ENCODE measurements around the gene BCKDHB.
"Not testable (repeated sequence)": the region's sequence is repeated elsewhere in the genome, so short reads cannot be mapped to it uniquely, and the experiment has no call there.

Gene BCKDHB

GRCh38 chr6:80106418-80107235 is at the start of gene BCKDHB:
Gene BCKDHB (plus strand): TSS chr6:80106671. CDS start chr6:80106694, 23 bp downstream.
- DNase-seq = peak; percentile 96

- DNase-seq = no peak
Observed at GRCh38 chr6:80060774-80061173, 45.7 kb upstream of the BCKDHB start.

- DNase-seq = not testable (repeated sequence)
Observed at GRCh38 chr6:80068146-80068545, 38.3 kb upstream of the BCKDHB start.

GRCh38 chr6:80070431-80070830 is 36.0 kb upstream of the BCKDHB start:
- DNase-seq = not testable (repeated sequence)

GRCh38 chr6:80077067-80077466 is 29.4 kb upstream of the BCKDHB start:
- no peak for DNase-seq

- DNase-seq = no peak
Observed at GRCh38 chr6:80088637-80089036, 17.8 kb upstream of the BCKDHB start.

- DNase-seq = no peak
Observed at GRCh38 chr6:80091506-80091905, 15.0 kb upstream of the BCKDHB start.

- DNase-seq = peak; percentile 22
Observed at GRCh38 chr6:80094017-80094416, 12.5 kb upstream of the BCKDHB start.

- DNase-seq = no peak
Observed at GRCh38 chr6:80095600-80095999, 10.9 kb upstream of the BCKDHB start.

GRCh38 chr6:80098392-80098791 is 8.1 kb upstream of the BCKDHB start:
- no peak for DNase-seq

- no peak for DNase-seq
Observed at GRCh38 chr6:80104520-80104919, 2.0 kb upstream of the BCKDHB start.

GRCh38 chr6:80105972-80106417 is 476 bp upstream of the BCKDHB start:
- no peak for DNase-seq

- DNase-seq = not testable (repeated sequence)
Observed at GRCh38 chr6:80122576-80122975, 16.1 kb downstream of the BCKDHB start.

GRCh38 chr6:80126657-80127345 is 20.3 kb downstream of the BCKDHB start:
- DNase-seq = no peak

- no peak for DNase-seq
Observed at GRCh38 chr6:80129485-80129884, 23.0 kb downstream of the BCKDHB start.

- peak; percentile 72 for DNase-seq
Observed at GRCh38 chr6:80133020-80133419, 26.5 kb downstream of the BCKDHB start.

- DNase-seq = no peak
Observed at GRCh38 chr6:80134065-80134464, 27.6 kb downstream of the BCKDHB start.

- no peak for DNase-seq
Observed at GRCh38 chr6:80142586-80142985, 36.1 kb downstream of the BCKDHB start.

- peak; percentile 71 for DNase-seq
Observed at GRCh38 chr6:80143419-80143937, 37.0 kb downstream of the BCKDHB start.

GRCh38 chr6:80144753-80145315 is 38.4 kb downstream of the BCKDHB start:
- DNase-seq = no peak

- no peak for DNase-seq
Observed at GRCh38 chr6:80145509-80145908, 39.0 kb downstream of the BCKDHB start.

GRCh38 chr6:80145921-80146320 is 39.5 kb downstream of the BCKDHB start:
- no peak for DNase-seq

- no peak for DNase-seq
Observed at GRCh38 chr6:80148220-80148619, 41.7 kb downstream of the BCKDHB start.

GRCh38 chr6:80151635-80152034 is 45.2 kb downstream of the BCKDHB start:
- no peak for DNase-seq
